ENCODE measurements around the gene APOA5.
A peak's percentile ranks its signal among the peaks of the same experiment; 100 is the strongest.

The APOA5 gene

DNA sequence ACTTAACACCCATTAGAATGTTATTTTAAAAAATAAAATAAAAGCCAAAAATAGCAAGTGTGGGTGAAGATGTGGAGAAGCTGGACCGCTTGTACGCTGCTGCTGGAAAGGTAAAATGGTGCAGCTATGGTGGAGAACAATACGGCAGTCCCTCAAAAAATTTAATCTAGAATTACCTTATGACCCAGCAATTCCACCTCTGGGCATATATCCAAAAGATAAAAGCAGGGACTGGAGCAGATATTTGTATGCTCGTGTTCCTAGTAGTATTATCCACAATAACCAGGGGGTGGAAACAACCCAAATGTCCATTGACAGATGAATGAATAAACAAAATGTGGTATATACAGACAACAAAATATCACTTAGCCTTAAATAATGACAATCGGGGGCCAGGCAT is 6.1 kb upstream of the APOA5 start:
- DNase-seq (ENCODE audit: low spot score) = no peak

DNA sequence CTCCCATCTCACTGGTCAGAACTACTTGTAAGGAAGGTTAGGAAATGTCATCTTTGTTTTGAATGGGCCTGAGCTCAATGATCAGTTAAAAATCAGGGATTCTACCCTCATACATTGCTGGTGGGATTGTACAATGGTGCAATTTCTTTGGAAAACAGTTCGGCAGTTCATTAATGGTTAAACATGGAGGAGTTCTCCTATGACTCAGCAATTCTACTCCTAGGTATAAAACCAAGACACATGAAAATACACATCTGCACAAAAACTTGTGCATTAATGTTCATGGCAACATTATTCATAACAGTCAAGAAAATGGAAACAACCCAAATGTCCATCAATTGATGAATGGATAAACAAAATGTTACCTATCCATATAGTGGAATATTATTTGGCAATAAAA is 4.9 kb upstream of the APOA5 start:
- no peak for DNase-seq (ENCODE audit: low spot score)

GRCh38 chr11:116794851-116795250 is 3.2 kb upstream of the APOA5 start:
- no peak for DNase-seq (ENCODE audit: low spot score)

GRCh38 chr11:116793772-116794097 is 2.1 kb upstream of the APOA5 start:
- no peak for DNase-seq (ENCODE audit: low spot score)

DNA sequence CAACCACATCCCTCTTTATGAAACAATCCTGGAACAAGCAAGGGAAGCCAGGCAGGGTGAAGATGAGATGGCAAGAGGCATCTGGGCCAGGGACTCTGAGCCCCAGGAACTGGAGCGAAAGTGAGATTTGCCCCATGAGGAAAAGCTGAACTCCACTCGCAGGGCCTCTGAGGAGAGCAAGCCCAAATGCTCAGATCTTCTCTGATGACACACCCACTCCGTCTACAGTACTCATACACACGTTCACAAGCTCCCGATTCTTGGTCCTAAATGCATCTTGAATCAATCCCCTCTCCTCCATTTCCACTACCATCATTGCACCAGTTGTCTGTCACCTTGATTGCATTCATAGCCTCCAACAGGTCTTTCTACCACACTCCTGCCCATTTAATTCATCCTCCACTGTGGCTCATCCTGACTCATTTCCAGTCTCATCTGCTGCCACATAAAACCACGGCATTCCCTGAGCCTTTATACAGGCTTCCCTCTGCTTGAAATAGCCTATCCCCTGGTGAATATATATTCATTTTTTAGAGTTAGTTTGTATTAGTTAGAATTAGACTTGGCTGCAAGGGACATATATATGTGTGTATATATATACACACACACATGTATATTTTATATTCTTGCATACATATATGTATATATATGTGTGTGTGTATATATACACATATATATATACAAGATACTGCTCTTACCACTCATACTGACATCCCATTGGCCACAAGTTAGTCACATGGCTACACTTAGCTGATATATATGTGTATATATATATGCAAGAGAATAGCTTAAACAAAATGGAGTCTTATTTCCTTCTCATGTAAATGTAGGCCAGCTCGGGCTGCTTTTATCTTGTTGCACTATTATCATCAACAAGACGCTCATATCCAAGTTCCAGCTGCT is 1.4 kb upstream of the APOA5 start:
- no peak for DNase-seq (ENCODE audit: low spot score)

GRCh38 chr11:116792144-116792868 is 627 bp upstream of the APOA5 start:
- peak; percentile 40 for DNase-seq (ENCODE audit: low spot score)

DNA sequence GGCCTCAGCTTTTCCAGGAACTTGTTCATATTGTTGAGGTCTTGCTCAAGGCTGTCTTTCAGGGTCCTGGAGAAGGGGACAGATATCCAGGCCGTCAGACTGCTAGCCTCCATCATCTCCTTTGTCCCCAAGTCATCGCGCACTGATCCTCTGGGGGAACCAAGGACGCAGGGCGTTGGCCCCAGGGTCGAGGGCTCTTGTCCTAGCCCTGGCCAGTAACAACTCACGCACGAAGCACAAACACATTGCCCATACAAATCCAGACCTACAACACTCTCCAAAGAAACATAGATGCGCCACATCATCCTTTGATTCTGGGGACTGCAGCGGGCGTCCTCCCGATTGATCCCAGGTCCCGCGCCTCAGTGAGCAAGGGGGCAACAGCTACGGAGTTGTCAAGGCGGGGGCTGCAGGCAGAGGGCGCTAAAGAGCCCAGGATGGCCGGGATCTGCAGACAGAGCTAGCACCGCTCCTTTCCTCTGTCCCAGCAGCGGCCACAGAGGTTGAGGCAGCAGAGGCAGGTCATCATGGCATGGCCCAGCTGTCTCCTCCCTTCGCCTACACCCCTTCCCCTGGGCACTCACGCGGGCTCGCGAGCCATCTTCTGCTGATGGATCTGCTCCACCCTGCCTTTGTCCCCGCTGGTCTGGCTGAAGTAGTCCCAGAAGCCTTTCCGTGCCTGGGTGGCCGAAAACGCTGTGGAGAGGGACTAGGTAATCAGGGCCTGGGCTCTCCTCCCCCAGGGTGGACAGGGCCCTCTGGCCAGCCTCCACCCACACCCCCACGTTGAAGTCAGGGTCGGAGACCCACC is 472 bp downstream of the APOA5 start:
- peak; percentile 96 for DNase-seq (ENCODE audit: low spot score)

DNA sequence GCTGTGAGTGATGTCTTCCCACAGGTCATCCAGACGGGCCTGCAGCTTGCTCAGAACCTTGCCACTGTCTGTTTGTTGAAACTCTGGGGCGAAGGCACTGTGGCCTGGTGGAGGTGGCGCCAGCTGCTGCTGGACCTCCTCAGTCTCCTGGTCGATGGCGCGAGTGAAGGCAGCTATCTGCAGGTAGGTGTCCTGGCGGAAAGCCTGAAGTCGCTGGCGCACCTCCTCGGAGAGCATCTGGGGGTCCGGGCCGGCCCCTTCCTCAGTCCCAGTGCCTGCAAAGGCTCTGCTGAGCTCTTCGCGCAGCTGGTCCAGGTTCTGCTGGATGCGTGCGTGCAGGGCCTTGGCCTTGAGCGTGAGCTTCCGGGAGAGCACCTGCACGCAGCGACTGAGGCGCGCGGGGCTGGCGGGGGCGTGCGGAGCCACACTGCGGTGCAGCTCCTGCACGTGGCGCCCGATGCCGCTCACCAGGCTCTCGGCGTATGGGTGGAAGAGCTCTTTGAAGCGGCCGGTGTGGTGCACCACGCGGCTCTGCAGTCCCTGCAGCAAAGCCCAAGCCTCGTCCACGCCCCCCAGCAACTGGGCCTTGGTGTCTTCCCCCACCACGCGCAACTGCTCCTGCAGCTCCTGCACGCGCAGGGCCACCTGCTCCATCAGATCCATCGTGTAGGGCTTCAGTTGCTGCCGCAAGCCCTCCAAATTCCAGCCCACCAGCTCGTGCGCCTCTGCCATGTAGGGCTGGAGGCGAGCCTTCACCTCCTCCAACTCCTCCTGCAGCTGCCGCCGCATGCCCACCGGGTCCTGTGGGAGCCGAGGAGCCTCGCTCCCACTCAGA is 1.3 kb downstream of the APOA5 start:
- no peak for DNase-seq (ENCODE audit: low spot score)

GRCh38 chr11:116788975-116789374 is 2.7 kb downstream of the APOA5 start:
- no peak for DNase-seq (ENCODE audit: low spot score)

GRCh38 chr11:116788534-116788933 is 3.1 kb downstream of the APOA5 start:
- DNase-seq (ENCODE audit: low spot score) = no peak

DNA sequence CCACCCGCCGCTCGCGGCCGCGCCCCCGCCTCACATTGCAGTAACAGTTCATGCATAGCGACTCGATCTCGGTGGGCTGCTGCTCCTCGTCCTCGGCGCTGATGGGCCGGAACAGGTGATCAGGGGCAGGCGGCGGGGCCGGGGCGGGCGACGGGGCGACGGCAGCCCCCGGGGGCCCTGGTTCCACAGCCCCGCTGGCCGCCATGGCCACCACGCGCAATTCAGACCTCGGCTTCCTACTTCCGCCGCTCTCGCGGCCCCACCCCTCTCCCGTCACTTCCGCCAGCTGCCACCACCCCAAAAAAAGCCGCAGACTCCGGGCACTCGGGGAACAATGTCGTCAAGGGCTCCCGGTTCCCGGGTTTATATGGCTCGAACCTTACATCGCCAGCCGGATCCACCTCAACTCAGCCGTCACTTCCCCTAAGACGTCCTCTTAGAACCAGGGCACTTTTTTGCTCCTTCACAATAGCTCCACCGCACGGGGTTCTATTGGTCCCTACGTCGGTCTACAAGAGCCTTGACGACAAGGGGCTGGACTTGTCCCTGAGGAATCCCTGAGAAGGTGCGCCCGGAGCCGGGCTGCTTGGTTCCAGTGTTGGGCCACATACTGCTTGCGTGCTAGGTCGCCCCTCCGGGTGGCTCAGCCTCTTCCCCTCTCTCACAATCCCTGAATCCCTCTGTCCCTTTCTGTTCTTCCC is 3.7 kb downstream of the APOA5 start, which contains the start of gene ZPR1:
Gene ZPR1, minus strand, starts transcription at position 238 of the 701 bp plus-strand sequence. Its CDS starts 33 bp downstream, at position 205.
- peak; percentile 87 for DNase-seq (ENCODE audit: low spot score)

DNA sequence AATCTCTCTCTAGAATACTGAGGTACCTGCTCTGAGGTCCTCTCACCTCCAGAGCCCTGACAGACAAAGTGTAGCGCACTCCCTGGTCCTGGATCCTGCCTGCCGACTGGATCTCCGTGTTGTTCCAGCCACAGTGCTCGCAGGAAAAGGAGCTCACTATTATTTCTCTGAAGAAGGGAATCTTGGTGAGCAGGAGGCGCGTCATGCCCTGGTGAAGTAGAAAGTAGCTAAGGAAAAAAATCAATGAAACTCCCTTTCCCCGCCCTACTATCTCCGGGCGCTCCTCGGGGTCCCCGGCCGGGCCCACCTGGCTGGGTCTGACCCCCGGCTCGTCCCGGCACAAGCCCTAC is 4.3 kb downstream of the APOA5 start:
- DNase-seq (ENCODE audit: low spot score) = no peak

DNA sequence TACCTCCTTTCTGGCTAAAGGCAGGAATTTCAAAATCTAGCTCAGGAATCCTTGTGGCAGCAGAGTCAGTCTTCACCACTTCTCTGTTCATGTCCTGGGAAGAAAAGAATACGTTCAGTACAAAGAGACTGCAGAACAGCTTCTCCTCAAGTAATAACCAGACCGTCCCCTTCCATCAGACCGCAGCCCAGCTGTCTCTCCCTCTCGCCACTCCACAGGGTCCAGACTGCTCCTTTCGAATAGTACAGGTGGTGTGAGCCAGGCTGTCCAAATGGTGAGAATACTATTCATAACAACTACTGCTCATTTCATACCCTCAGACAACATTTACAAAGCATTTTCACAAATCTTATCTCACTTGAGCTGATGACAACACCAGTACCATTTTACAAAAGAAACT is 4.7 kb downstream of the APOA5 start:
- DNase-seq (ENCODE audit: low spot score) = no peak

DNA sequence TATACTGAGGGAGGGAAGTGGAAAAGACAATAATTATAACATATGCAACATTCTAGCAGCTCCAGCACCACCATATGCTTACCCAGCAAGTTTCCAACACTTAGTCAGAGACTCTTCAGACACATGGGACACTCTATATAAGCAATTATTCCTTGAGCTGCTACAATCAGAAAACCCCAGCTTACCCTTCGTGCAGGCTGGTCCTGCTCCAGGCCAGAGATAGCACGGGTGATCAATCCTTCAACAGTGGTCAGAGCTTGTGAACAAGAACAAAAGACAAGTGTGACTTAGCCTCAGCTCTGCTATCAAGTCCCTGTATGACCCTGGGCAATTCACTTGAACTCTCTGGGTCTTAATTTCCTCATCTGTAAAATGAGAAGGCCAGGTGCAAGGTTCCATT is 5.4 kb downstream of the APOA5 start:
- DNase-seq (ENCODE audit: low spot score) = no peak

DNA sequence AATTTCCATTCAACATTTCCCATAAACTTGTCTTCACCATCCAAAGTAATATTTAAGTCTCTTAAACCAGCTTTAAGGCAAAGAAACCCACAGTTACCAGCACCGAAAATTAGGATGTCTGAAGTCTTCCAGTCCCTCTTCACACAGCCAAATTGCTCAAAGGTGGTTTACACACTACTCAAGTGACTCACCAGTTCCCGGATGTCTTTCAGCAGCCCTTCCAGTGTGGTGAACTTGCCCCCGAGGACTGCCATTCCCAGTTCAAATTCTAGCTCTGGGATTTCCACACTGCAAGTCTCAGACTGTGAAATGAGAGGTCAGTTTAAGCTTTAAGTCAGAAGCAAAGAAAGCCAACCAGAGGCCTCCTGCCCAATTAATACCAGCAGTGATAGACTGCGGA is 9.0 kb downstream of the APOA5 start:
- DNase-seq (ENCODE audit: low spot score) = no peak

- no peak for DNase-seq (ENCODE audit: low spot score)
These were observed 13.1 kb downstream of the APOA5 start for GRCh38 chr11:116778556-116778955.

GRCh38 chr11:116777056-116777455 is 14.6 kb downstream of the APOA5 start:
- no peak for DNase-seq (ENCODE audit: low spot score)

DNA sequence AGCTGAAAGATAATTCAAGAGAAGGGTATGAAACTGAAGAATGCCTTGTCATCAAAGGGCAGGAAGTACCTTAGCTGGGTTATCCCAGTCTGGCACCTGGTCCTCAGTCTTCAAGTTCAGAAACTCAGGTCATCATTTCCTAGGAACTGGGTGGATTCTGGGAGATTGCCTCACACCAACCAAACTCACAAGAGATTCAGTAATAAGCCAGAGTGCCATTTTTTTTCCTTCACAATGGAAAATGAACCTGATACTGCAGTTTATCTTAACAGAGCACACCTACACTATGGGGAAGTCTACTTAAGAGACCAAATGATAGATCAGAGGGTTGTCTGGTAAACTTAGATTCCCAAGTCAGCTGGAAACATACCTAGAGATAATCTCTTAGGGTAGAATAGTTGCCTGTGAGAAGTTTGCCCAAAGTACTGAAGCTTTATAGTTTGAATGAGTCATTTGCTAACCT is 15.1 kb downstream of the APOA5 start:
- no peak for DNase-seq (ENCODE audit: low spot score)

- no peak for DNase-seq (ENCODE audit: low spot score)
These were observed 15.7 kb downstream of the APOA5 start for GRCh38 chr11:116775975-116776374.

GRCh38 chr11:116774661-116775060 is 17.0 kb downstream of the APOA5 start:
- no peak for DNase-seq (ENCODE audit: low spot score)
